ENCODE results near the gene PDE9A. TPM values are rescaled to one million over a fixed set of nuclear protein-coding genes. Genes with fewer than 3 reads are reported as not detected.

PDE9A gene
- total RNA-seq, 1 donor from 2014 or later: 12.3 TPM

- Mint-ChIP-seq H3K9me3 (ENCODE audit: unreplicated experiment) (no peaks in the 10 kb centered on the region), H3K27ac (ENCODE audit: unreplicated experiment) (no peak overlapping the region), H3K36me3 (ENCODE audit: unreplicated experiment) (peaks cover 3% of the 10 kb centered on the region), H3K4me3 (ENCODE audit: unreplicated experiment) (no peak overlapping the region), H3K4me1 (ENCODE audit: unreplicated experiment) (peaks cover 10% of the 10 kb centered on the region), H3K27me3 (ENCODE audit: unreplicated experiment) (no peaks in the 10 kb centered on the region)
- TF ChIP-seq, protein P1, sequence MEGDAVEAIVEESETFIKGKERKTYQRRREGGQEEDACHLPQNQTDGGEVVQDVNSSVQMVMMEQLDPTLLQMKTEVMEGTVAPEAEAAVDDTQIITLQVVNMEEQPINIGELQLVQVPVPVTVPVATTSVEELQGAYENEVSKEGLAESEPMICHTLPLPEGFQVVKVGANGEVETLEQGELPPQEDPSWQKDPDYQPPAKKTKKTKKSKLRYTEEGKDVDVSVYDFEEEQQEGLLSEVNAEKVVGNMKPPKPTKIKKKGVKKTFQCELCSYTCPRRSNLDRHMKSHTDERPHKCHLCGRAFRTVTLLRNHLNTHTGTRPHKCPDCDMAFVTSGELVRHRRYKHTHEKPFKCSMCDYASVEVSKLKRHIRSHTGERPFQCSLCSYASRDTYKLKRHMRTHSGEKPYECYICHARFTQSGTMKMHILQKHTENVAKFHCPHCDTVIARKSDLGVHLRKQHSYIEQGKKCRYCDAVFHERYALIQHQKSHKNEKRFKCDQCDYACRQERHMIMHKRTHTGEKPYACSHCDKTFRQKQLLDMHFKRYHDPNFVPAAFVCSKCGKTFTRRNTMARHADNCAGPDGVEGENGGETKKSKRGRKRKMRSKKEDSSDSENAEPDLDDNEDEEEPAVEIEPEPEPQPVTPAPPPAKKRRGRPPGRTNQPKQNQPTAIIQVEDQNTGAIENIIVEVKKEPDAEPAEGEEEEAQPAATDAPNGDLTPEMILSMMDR (IDR thresholded peaks at IDR 0.05): no peak
- no peak for DNase-seq (ENCODE audit: extremely low spot score, unreplicated experiment)
Measured at GRCh38 chr21:42688841-42689371, 35.5 kb downstream of the PDE9A start.

- H3K27me3 Mint-ChIP-seq (ENCODE audit: unreplicated experiment): no peaks in the 10 kb centered on the region
- no peaks in the 10 kb centered on the region for H3K4me1 Mint-ChIP-seq (ENCODE audit: unreplicated experiment)
- TF ChIP-seq, protein P1 (IDR thresholded peaks at IDR 0.05): no peak
- H3K4me3 Mint-ChIP-seq (ENCODE audit: unreplicated experiment): no peak overlapping the region
- peaks cover 8% of the 10 kb centered on the region for H3K36me3 Mint-ChIP-seq (ENCODE audit: unreplicated experiment)
- no peak overlapping the region for H3K27ac Mint-ChIP-seq (ENCODE audit: unreplicated experiment)
- no peak for DNase-seq (ENCODE audit: extremely low spot score, unreplicated experiment)
- no peaks in the 10 kb centered on the region for H3K9me3 Mint-ChIP-seq (ENCODE audit: unreplicated experiment)
Measured at GRCh38 chr21:42690586-42690985, 37.2 kb downstream of the PDE9A start.

DNA sequence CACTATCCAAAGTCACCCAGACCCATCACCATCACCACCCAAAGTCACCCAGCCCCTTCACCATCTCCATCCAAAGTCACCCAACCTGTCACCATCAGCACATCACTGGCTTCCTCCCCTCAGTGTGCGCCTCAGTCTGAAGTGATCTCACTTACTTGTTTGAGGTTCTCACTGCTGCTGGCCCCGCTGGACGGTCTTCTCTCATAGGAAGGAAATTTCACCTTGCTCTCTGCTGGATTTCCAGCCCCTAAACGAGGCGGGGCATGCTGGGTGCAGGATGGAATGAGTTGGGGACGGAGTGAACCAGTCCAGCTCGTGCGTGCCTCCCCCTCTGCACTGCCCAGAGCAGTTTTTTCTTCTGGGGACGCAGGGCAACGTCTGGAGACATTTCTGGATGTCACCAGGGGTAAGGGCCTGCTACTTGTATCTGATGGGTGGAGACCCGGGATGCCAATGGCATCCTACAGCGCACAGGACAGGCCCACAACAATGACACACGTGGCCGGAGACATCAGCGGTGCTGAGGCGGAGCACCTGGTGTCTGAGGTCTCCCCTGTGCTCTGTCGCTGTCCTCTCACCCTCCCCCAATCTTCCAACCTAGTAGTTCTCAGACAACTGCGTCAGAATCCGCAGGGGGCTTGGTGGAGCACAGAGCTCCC is 38.6 kb downstream of the PDE9A start:
- Mint-ChIP-seq H3K4me3 (ENCODE audit: unreplicated experiment) (no peak overlapping the region), H3K4me1 (ENCODE audit: unreplicated experiment) (no peaks in the 10 kb centered on the region), H3K27ac (ENCODE audit: unreplicated experiment) (no peak overlapping the region), H3K9me3 (ENCODE audit: unreplicated experiment) (no peaks in the 10 kb centered on the region), H3K27me3 (ENCODE audit: unreplicated experiment) (no peaks in the 10 kb centered on the region), H3K36me3 (ENCODE audit: unreplicated experiment) (peaks cover 8% of the 10 kb centered on the region)
- TF ChIP-seq, protein P1 (IDR thresholded peaks at IDR 0.05): no peak
- DNase-seq (ENCODE audit: extremely low spot score, unreplicated experiment): no peak

DNA sequence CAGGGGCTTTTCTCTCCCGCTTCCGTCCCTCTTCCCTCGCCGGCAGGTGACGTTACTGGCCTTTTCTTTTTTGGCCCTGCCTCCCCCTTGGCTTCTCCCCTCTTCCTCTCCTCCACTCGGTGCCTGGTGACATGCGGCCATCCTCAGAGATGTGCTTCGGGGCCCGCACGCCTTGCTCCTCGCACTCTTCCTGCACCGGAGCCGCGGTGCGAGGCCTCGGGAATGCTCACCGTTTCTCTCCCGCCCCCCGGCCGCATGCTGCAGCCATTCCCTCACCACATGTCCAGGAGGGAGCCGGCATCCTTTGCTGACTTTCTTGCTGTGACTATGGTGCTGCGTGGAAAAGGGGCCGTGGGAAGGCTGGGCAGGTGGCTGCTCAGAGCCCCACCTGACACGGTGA is 39.3 kb downstream of the PDE9A start:
- Mint-ChIP-seq H3K36me3 (ENCODE audit: unreplicated experiment) (peaks cover 9% of the 10 kb centered on the region), H3K27me3 (ENCODE audit: unreplicated experiment) (peaks cover 1% of the 10 kb centered on the region), H3K4me1 (ENCODE audit: unreplicated experiment) (no peaks in the 10 kb centered on the region), H3K9me3 (ENCODE audit: unreplicated experiment) (no peaks in the 10 kb centered on the region), H3K4me3 (ENCODE audit: unreplicated experiment) (no peak overlapping the region), H3K27ac (ENCODE audit: unreplicated experiment) (no peak overlapping the region)
- DNase-seq (ENCODE audit: extremely low spot score, unreplicated experiment): no peak
- TF ChIP-seq, protein P1 (IDR thresholded peaks at IDR 0.05): no peak

DNA sequence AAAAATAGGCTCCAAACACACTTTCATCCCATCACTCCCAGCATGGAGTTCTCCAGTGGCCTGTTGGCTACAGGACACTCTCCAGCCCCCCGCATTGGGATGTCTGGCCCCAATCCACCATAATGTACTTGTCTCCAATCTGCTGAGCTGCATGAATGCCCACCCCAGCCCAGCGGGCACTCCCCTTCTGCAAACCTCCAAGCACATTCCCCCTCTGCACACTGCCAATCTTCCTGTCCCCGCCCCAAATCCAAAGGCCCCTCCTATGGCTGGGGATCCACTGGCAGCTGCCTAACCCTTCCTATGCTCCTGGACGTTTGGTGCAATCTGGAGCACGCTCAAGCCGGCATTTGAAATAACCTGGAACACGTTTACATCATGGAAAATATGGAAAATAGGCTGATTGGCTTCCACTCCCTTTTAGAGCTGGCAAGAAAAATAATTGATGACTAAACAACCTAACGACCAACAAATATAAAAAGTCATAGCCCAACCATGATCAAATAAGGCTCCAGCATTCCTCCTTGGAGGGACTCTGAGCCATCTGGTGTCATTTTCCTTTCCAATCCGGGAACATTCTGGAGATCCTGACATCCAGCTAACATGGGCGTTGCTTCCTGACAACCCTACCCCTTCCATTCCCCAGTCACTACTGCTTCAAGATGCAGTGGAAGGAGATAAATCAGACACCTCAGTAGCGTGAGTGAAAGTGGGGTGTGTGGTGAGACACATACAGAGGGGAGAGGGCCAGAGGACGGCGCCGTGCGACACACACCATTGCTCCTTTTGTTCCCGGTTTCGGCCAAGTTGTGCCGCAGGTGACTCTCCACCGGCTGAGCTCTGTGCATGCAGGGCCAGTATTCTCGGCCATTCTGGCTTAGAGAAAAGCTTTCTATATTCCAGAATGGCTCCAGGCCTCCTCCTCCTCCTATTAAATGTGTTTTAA is 41.6 kb downstream of the PDE9A start:
- TF ChIP-seq, protein P1 (IDR thresholded peaks at IDR 0.05): no peak
- Mint-ChIP-seq H3K4me3 (ENCODE audit: unreplicated experiment) (no peak overlapping the region), H3K4me1 (ENCODE audit: unreplicated experiment) (no peaks in the 10 kb centered on the region), H3K27me3 (ENCODE audit: unreplicated experiment) (peaks cover 7% of the 10 kb centered on the region), H3K27ac (ENCODE audit: unreplicated experiment) (no peak overlapping the region), H3K36me3 (ENCODE audit: unreplicated experiment) (peaks cover 7% of the 10 kb centered on the region), H3K9me3 (ENCODE audit: unreplicated experiment) (no peaks in the 10 kb centered on the region)
- DNase-seq (ENCODE audit: extremely low spot score, unreplicated experiment): no peak
